Subcutaneous adipose tissue (tissue), 4 donors: Measurements from ENCODE around the gene ACOXL. TPM values are rescaled to one million over a fixed set of nuclear protein-coding genes. Genes with fewer than 3 reads are reported as not detected.

Experiments used
- total RNA-seq, 4 donors: library from RNA; depleted of rRNA; stranded (reverse); fragments of >200 nt; gene quantifications; one replicate each; pipeline ENCODE4 v1.1.0, GENCODE V29; 2016
- TF ChIP-seq, protein P1 (sequence below): fragments of 450-650 bp; IDR thresholded peaks from one replicate; pipeline ENCODE4 v1.5.1; 2016; ENCODE audit warnings: low read depth, mild to moderate bottlenecking, control low read depth, antibody characterized with exemption, moderate library complexity

The ACOXL gene
- total RNA-seq, 4 donors from 2014 or later = not detected

GRCh38 chr2:110994250-110994961 lies 262.0 kb downstream of the ACOXL start:
- TF ChIP-seq, protein P1, sequence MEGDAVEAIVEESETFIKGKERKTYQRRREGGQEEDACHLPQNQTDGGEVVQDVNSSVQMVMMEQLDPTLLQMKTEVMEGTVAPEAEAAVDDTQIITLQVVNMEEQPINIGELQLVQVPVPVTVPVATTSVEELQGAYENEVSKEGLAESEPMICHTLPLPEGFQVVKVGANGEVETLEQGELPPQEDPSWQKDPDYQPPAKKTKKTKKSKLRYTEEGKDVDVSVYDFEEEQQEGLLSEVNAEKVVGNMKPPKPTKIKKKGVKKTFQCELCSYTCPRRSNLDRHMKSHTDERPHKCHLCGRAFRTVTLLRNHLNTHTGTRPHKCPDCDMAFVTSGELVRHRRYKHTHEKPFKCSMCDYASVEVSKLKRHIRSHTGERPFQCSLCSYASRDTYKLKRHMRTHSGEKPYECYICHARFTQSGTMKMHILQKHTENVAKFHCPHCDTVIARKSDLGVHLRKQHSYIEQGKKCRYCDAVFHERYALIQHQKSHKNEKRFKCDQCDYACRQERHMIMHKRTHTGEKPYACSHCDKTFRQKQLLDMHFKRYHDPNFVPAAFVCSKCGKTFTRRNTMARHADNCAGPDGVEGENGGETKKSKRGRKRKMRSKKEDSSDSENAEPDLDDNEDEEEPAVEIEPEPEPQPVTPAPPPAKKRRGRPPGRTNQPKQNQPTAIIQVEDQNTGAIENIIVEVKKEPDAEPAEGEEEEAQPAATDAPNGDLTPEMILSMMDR = no peak

DNA sequence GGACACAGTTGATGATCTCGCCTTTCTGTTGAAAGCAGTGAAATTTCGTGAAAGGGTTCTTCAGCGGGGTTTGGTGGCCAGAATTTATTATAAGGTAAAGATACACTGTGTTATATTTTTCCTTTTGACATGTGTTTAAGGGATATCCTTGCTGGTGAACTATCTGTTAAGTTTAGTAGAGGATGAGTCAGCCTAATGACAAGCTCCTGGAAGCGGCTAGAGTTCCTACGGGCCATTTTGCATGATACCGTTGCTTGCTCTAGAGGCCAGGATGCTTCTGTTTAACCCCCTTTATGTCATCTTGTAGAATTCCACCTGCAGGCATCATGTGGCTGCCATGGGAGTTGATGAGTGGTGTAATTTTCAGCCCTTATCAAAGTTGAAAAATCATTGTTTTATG lies 263.5 kb downstream of the ACOXL start:
- TF ChIP-seq, protein P1 = no peak

- TF ChIP-seq, protein P1 = no peak
These were observed 265.1 kb downstream of the ACOXL start for GRCh38 chr2:110997331-110998045.

GRCh38 chr2:110998311-110998710 lies 265.9 kb downstream of the ACOXL start:
- TF ChIP-seq, protein P1 = no peak

- TF ChIP-seq, protein P1 = no peak
These were observed 267.3 kb downstream of the ACOXL start for GRCh38 chr2:110999626-111000025.

- TF ChIP-seq, protein P1 = no peak
These were observed 272.9 kb downstream of the ACOXL start for GRCh38 chr2:111005307-111005706.

- TF ChIP-seq, protein P1 = no peak
These were observed 273.4 kb downstream of the ACOXL start for GRCh38 chr2:111005821-111006220.
